Measurements from ENCODE around the gene TMEM236.

Gene TMEM236

GRCh38 chr10:17811146-17811865, 59.3 kb downstream of the TMEM236 start:
- in situ Hi-C loops (cut with MboI; ENCODE audit: low pct_unique_long_range_greater_than_20kb, low sequenced_read_pairs, unreplicated experiment): no loop called here
- TF ChIP-seq CTCF (IDR thresholded peaks at IDR 0.05; ENCODE audit: extremely low read depth, insufficient read depth, missing control alignments): no peak
- DNase-seq (ENCODE audit: low spot score): no peak

GRCh38 chr10:17814973-17815372, 63.0 kb downstream of the TMEM236 start:
- no peak for TF ChIP-seq CTCF (IDR thresholded peaks at IDR 0.05; ENCODE audit: extremely low read depth, insufficient read depth, missing control alignments)
- no peak for DNase-seq (ENCODE audit: low spot score)
- in situ Hi-C loops (cut with MboI; ENCODE audit: low pct_unique_long_range_greater_than_20kb, low sequenced_read_pairs, unreplicated experiment): no loop called here

DNA sequence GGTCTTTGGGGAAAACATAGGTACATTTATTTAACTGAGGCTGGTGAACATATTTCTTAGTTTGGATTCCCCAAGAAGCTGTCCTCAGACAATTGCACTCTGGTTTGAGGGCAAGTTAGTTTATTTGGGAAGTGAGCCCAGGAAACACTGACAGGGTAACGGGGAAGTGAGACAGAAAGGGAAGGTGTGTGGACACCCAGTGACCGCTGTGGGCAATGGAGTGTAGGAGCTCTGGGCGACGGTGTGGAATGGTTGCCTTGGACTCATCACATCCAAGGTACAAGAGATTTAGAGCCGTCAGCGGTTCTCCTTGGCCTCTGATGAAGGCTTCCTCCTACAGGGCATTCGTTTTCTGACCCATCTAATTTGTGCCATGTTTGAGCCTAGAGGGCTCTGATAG, 64.2 kb downstream of the TMEM236 start:
- no peak for DNase-seq (ENCODE audit: low spot score)
- TF ChIP-seq CTCF (IDR thresholded peaks at IDR 0.05; ENCODE audit: extremely low read depth, insufficient read depth, missing control alignments): no peak
- in situ Hi-C loops (cut with MboI; ENCODE audit: low pct_unique_long_range_greater_than_20kb, low sequenced_read_pairs, unreplicated experiment): no loop called here

GRCh38 chr10:17817316-17817715, 65.3 kb downstream of the TMEM236 start:
- DNase-seq (ENCODE audit: low spot score): no peak
- in situ Hi-C loops (cut with MboI; ENCODE audit: low pct_unique_long_range_greater_than_20kb, low sequenced_read_pairs, unreplicated experiment): no loop called here
- no peak for TF ChIP-seq CTCF (IDR thresholded peaks at IDR 0.05; ENCODE audit: extremely low read depth, insufficient read depth, missing control alignments)

- DNase-seq (ENCODE audit: low spot score): no peak
- in situ Hi-C loops (cut with MboI; ENCODE audit: low pct_unique_long_range_greater_than_20kb, low sequenced_read_pairs, unreplicated experiment): no loop called here
- no peak for TF ChIP-seq CTCF (IDR thresholded peaks at IDR 0.05; ENCODE audit: extremely low read depth, insufficient read depth, missing control alignments)
These were observed 65.8 kb downstream of the TMEM236 start for GRCh38 chr10:17817790-17818189.

DNA sequence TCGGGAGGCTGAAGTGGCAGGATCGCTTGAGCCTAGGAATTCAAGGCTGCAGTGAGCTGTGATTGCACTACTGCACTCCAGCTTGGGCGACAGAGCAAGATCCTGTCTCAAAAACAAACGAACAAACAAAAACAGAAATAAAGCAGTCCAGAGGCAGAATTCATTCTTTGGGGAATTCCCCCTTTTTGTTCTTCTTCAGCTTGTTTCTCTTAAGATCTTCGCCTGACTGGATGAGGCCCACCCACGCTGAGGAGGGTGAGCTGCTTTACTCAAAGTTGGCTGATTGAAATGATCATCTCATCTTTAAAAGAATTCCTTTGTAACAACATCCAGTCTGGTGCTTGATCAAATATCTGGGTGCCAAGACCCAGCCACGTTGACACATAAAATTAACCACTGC, 67.8 kb downstream of the TMEM236 start:
- TF ChIP-seq CTCF (IDR thresholded peaks at IDR 0.05; ENCODE audit: extremely low read depth, insufficient read depth, missing control alignments): no peak
- no peak for DNase-seq (ENCODE audit: low spot score)
- in situ Hi-C loops (cut with MboI; ENCODE audit: low pct_unique_long_range_greater_than_20kb, low sequenced_read_pairs, unreplicated experiment): no loop called here
